Measurements from ENCODE around the gene SETD1B.
A peak's percentile ranks its signal among the peaks of the same experiment; 100 is the strongest.
"Not testable (repeated sequence)": the region's sequence is repeated elsewhere in the genome, so short reads cannot be mapped to it uniquely, and the experiment has no call there.

SETD1B gene

DNA sequence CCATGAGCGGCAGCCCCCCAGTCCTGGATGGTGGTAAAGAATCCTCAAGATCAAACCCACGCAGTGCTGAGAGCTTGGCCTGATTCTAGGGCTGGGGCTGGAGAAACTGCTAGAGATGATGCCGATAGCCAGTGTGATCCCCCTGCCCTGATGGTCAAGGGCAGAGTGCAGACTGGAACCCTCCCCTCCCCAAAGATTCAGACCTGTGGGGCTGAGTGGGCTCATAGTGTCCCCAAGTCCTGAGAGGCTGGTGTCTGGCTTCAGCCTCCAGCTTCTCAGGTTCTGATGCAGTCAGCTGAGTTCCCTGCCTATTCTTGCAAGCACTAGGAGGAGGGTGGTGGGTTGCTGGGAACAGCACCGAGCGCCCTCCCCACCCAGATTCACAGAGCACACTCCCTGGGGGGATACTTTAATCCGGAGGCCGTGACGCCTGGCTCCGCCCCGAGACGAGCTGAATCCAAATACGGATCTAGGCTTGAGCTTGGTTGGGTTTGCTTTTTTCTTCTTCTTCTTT lies 22.3 kb upstream of the SETD1B start:
- no peak for DNase-seq

DNA sequence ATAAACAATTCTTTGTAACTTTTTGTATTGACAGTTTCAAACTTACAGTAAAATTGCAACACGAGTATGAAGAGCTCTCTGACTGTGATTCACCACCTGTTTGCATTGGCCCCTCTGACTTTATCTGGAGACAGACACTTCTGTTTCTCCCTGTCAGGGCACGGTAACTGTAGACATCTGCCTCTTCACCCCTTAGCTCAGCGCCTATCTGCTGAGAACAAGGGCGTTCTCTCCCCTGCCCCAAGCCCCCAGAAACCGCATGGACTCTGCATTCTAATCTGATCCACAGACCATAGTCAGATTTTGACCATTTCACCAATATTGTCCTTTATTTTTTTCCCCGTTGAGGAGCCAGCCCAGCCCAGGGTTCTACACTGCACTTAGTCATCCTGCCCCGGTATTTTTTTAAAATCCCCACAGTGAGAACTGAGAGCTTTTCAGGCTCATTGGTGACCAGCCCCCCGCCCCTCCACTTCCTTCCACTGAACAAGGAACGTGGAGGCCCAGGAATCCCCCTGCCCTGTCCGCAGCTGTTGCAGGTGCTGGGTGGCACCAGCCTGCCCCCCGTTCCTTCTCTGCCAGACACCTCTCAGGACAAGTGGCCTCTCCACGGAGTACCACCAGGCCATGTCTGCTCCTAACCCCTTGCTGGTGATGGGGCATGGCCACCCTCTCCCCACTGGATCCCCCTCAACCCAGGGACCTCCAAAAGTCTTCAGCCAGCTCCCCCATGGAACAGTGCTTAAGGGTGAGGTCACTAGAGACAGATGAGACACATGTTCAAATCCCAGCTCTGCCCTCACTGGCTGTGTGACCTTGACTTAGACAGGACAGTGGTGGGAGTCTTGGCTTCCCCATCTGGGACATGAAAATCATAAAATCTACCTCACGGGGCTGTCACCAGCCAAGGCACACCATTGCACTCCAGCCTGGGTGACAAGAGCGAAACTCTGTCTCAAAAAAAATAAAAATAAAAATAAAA lies 21.5 kb upstream of the SETD1B start:
- DNase-seq, result peak; percentile 88

DNA sequence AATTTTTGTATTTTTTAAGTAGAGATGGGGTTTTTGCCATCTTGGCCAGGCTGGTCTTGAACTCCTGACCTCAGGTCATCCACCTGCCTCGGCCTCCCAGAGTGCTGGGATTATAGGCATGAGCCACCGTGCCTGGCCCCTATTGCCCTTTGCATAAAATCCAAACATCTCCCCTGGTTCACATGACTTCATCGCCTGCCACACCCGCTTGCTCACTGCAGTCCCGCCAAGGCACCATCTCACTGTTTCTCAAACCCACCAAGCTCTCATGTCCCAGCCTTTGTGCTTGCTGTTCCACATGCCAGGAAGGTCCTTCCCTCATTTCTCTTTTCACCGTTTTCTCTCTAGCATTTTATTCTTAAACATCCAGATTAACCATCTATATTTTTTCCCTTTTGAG lies 20.0 kb upstream of the SETD1B start:
- DNase-seq, result no peak

DNA sequence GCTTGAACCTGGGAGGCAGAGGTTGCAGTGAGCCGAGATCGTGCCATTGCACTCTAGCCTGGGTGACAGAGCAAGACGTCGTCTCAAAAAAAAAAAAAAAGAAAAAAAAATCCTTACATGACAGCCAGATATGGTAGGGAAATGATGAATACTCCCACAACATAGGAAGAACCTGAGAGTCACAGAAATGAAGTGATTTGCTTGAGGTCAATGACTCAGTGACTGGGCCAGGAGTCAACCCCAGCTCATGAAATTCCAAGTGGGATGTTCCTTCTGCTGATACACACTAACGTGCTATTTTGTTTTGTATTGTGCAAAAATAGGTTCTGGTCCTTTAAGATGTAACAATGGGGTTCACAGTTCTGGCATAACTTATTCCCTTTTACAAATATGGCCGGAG lies 19.3 kb upstream of the SETD1B start:
- no peak for DNase-seq

DNA sequence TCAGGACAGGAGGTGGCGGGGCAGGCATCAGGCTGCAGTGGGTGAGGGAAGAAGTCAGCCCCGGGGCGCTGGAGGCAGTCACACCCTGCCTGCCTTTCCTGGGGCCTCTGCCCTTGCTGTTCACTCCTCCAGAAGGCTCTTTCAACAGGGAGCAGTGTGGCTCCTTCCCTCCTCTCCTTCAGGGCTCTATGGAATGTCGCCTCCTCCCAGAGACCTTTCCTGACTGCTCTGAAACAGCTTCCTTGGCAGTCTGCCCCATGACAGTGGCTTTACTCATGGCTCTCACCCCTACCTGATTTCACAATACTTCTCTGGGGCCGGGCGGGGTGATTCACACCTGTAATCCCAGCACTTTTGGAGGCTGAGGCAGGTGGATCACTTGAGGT lies 17.4 kb upstream of the SETD1B start:
- peak; percentile 78 for DNase-seq

DNA sequence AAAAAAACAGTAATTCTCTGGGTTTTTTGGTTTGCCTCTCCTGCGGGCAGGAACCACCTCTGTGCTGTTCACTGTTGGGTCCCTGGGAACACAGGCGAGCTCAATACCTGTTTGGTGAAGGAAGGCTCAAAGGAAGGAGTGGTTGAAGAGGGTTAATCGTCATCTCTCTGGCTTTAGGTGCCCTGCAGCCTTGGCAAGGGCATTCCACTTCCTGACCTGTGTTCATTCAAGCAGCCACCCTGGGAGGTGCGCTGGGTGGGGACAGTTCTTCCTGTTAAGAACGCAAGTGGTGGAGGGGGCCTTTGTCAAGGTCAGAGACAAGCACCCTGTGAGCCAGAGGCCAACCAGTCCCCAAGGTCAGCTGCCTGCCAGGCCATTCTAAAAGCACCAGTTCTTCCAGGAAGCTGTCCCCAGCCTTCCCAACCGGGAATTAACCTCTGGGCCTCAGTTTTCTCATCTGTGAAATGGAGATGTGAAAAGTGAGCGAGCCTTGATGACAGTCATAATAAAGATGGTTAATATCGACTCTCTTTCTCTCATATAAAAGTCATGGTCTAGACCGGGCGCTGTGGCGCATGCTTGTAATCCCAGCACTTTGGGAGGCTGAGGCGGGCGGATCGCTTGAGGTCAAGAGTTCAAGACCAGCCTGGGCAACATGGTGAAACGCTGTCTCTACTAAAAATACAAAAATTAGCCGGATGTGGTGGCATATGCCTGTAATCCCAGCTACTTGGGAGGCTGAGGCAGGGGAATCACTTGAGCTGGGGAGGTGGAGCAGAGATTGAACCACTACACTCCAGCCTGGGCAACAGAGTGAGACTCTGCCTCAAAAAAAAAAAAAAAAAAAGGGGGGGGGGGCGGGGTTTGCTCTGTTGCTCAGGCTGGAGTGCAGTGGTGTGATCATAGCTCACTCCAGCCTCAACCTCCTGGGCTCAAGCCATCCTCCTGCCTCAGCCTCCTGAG lies 16.5 kb upstream of the SETD1B start:
- peak; percentile 85 for DNase-seq

DNA sequence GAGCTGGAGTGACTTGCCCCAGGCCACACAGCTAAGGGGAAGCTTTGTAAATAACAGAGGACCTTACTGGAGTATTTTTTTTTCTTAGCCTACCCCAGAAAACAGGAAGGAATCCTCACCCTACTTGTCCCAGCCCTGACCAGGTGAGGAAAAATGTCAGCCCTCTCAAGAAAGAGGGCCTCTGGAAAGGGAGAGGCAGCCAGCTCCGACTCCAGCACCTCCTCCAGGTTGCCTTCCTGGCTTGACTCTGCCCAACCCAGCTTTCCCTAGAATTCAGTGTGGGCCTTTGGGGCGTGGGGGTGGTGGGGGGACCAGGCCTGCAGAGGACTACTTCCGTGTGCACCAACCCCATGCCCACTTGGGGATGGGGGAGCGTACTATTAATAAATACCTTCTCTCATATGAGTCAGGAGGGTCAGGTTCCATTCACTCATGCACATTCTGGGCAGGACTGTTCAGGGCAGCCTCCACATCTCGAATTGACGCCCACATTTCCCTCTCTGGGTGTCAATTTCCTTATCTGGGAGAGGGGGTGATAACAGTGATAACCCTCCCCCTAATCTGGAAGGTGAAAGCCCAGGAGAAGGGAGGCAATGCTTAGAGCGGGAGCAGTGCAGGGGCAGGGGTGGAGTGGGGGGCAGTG lies 15.5 kb upstream of the SETD1B start:
- no peak for DNase-seq

DNA sequence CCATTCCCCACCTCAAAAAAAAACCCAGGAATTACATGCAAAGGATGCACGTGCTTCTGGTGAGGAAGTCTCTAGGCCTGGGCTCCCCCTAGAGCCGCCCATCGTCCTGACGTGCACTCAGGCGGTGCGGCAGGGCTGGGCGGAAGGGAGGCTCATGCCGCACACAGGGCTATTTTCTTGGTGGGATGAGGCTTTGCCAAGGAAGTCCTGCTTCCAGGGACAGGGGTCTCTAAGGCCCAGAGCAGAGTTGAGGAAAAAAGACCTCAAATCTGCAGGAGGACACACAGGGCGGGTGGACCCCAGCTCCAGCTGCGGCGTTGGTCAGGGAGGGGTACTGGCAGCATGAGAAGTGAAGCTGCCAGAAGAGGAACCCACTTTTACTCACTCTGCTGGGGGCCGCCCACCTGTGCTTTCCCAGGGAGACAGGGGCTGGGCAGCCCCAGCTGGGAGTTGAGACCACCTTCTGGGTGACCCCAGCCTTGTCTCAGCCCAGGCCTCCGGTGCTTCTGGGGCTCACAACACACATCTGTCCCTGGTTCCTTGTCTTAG lies 14.5 kb upstream of the SETD1B start:
- DNase-seq, result peak; percentile 82

DNA sequence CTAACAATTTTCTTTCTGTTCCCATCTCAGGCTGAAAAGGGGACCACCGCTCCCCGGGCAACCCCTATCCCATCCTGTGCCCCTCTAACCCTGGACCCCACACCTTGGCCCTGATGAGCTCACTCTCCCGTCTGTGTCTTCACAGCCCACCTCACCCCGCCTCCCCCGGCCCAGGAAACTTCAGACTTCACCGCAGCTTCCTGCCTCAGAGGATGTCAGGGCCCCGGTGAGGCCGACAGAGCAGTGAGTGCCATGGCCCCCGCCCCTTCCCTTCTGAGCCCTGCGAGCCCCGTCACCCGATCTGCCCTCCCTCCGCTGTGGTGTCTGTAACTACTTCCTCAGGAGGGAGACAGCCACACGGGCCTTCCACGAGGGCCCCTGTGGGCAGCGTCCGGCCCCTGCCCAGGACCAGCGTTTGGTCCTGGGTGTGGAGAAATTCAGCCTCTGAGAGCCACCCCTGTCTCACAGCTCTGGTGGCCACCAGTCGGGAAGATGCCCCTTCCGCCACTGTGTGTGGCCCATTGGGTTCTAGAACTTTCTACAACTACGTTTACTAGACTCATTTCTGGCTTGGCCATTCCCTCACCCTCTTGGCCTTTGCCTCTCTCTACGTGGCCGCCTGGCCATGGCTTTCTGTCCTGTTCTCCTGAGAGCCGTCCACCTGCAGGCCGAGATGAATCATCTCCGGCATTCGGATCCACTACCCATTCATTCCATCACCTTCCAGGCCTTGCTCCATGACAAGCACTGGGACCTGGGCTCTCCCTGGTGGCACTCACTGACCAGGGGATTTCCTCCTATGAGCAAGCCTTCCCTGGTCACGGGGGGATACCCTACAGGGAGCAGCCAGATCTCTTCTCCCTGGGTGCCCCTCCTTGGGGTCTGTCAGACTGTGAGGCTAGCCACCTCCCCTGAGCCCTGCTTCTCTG lies 13.7 kb upstream of the SETD1B start:
- peak; percentile 98 for DNase-seq

DNA sequence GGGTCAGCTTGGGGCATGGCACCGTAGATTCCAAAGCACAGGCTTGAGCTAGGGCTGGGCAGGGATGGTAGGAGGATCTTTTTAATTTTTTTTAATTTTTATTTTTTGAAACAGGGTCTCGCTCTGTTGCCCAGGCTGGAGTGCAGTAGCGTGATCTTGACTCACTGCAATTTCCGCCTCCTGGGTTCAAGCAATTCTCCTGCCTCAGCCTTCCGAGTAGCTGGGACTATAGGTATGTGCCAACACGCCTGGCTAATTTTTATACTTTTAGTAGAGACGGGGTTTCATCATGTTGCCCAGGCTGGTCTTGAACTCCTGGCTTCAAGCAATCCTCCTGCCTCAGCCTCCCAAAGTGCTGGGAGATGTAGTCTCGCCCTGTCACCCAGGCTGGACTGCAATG lies 13.0 kb upstream of the SETD1B start:
- not testable (repeated sequence) for DNase-seq

DNA sequence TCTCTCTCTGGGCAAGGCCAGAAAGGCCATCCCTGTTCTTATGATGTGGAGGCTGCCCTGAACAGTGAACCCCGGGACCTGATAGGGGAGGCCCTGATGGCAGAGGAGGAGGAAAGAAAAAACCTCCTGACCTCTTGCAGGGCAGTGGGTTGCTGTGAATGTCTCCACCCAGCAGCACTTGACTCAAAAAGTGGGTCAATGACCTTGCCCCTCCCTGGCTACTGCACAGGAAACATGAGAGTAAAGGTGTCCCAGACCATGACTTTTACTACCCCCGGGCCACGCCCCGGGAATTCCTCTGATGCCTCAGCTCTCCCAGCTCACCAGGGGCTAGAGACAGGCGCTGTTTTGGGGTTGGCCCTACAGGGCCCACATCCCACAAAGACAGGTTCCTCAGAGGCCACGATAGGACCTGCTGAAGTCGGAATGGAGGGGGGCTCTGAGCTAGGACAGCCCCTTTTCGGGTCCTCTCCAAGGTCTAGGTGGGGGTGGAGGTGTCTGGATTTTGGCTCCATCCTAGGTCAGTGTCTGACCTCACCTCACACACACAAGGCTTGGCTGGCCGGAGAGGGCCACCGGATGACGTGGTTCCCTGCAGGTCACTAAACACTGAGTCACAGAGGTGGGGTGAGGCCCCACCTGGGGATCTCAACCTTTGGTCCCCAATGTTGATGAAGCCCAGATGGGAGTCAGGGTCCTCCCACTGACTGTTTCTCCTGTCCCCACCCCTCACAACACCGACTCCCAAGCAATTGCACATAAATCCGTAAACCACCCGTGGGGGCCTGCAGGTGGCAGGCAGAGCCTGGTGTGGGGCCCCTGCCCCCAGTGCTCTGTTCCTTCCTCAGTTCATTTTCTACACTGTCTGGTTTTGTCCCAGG lies 11.9 kb upstream of the SETD1B start:
- peak; percentile 81 for DNase-seq

DNA sequence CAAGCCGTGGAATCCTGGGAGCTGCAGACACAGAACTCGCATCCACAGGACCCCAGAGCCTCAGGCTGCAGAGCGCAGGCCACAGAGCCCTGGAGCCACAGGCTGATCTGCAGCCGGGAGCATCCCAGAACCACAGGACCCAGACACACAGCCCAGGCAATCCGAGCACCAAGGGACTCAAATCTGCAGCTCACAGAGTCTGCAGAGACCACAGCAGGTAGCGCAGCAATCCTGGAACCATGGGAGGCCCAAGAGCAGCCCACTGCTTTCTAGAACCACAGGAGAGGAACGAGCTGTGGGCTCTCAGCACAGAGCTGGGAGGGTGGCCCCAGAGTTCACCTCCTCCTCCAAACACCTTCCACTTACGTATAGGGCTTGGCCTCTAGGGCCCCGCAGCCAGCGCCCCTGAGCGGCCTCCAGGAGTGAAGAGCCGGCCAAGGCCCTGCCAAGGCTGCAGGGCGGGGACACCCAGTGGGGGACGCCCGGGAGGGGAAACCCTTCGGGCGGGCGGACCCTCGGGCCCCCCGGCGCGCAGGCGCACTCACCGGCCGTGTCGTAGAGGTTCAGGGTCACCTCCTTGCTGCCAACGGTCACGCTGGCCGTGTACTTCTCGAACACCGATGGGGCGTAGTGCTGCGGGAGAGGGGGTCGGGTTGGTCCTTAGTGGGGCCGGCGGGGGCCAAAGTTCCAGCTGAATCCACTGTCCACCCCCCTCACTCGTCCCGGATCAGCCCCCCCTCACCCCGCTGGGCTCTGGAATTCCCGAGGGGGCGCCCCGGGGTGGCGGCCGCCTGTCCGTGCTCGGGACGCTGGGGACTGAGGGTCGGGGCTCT lies 11.0 kb upstream of the SETD1B start:
- DNase-seq, result peak; percentile 86

DNA sequence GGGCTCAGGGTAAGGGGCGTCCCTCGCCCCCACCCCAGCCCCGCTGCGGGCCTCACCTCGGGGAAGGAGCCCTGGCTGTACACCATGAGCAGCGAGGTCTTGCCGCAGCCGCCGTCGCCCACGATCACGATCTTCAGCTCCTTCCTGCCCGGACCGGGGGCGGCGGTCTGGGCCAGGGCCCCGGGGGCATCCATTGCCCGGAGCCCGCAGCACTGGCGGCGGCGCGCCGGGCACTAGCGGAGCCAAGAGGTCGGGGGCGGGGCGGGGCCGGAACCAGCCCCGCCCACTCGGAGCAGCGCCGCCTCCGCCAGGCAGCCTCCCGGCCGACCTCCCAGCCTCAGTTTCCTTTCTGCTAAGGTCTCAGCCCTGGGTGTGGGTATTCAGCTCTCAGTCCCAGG lies 10.4 kb upstream of the SETD1B start, which contains the start of gene RHOF:
Gene RHOF (minus strand): TSS at position 249 of the 398 bp plus-strand sequence. CDS start 55 bp downstream, at position 194.
- DNase-seq, result peak; percentile 90

DNA sequence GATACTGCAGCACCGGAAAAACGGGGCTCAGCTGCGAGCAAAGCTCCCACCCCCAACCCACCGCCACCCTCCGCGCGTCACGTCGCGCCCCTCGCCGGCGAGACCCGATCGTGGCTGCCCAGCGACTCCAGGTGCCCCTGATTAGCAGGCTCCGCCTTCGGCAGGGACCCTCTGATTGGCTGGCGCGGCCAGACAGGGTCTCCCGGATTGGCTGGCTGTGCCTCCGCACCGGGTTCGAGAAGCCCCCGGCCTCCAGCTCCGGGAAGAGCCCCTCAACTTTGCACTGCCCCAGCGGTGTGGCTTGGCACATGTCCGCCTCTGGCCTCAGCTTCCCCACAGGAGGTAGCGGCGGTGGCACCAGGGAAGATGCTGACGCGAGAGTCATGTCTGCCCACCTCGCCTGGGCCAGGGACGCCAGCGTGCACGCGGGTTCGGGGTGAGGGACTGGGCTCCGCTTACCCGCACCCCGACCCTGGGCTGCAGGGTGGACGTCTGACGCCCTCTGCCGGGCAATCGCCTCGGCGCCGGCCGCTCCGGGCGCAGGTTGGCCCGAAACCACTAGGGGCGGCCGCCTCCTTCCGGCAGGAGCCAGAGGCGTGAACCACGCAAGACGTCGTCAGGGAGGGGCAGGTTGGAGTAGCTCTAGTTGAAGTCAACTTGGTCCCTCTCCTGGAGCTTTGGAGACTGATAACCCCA lies 9.8 kb upstream of the SETD1B start:
- DNase-seq, result peak; percentile 98

DNA sequence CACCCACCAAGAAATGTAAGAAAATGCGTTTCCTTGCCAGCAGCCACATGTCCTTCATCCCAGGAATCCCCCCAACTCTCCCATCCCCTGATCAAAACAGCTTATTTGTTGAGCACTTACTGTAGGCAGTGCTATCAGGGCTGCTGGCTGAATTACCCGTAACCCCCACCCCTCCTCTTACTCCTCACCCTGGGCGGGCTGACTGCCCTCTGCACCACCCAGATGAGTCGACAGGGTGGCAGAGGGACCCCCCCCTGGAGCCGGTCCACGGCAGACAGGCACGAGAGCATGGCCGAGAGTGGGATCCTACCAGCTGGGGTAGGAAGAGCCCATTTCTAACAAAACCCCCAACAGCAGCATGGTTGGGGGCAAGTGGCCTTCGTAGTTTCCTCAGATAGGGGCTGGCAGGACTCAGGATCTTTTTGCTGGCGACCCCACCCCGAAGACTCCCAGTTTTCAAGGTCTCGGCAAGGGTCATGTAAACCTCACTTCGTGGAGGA lies 9.2 kb upstream of the SETD1B start:
- DNase-seq, result peak; percentile 83

DNA sequence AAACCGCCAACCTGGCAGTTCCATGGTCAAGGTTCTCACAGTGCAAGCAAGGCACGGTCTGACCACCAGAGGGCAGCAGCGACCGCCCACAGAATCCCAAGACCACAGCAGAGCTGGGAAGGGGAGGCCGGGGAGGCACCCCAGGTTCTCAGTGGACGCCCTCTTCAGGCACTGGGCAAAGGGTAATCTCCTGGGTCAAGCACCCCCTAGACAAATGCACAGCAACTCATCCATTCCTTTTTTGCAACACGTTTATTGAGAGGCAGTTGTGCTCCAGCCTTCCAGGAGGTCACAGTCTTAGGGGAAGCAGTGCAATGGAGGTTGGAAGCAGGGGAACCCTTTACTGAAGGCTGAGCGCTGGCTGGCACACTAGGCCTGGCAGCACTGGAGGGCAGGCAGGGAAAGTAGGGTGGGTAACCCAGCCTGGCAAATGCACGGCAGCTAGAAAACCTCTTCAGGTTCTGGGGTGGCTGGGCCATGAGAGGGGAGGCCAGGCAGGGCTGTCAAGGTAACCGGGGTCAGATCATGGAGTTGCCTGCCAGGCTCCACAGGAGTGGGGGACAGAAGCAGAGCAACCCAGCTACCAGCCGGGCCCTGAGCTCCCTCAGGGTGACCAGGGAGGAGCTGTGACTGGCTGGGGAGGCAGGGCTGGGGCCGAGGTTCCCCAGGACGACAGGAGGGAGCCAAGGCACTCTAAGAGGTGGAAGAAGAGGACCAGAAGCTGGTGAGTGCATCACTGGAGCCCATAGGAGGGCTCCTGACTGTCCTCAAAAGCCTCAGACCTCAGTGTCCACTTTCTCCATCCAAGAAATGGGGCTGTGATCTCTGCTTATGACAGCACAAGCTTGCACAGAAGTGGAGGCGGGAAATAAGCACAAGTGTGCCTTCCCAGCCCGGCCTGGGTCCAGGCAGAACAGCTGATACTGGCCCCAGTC lies 8.5 kb upstream of the SETD1B start:
- peak; percentile 95 for DNase-seq
